Tibial nerve (tissue), 4 donors: ENCODE results near the gene SLC35F2. TPM values are rescaled to one million over a fixed set of nuclear protein-coding genes. Genes with fewer than 3 reads are reported as not detected.
"Not testable (repeated sequence)": the region's sequence is repeated elsewhere in the genome, so short reads cannot be mapped to it uniquely, and the experiment has no call there.

Source experiments
- DNase-seq, 2 donors: peaks; one replicate each; pipeline ENCODE4 v3.0.0-alpha.2; 2019; ENCODE audit warnings: low spot score in 2 of 2
- H3K27ac ChIP-seq, 4 donors: fragments of 200-600 bp; sonication (generic) in 3 of 4; one replicate each; pipeline ENCODE4 v1.5.1; 2017 to 2019; ENCODE audit warnings: mild to moderate bottlenecking in 1 of 4
- H3K27me3 ChIP-seq, 2 donors: fragments of 200-600 bp; sonication (generic) in 1 of 2; one replicate each; pipeline versions ENCODE4 v1.5.1 to v1.6.0; 2017 to 2019
- H3K36me3 ChIP-seq, 3 donors: fragments of 200-600 bp; sonication (generic); one replicate each; pipeline ENCODE4 v1.5.1; 2018 to 2019
- H3K4me1 ChIP-seq, 4 donors: fragments of 200-600 bp; sonication (generic) in 3 of 4; one replicate each; pipeline ENCODE4 v1.5.1; 2017 to 2019
- H3K4me3 ChIP-seq, 4 donors: fragments of 200-600 bp; sonication (generic) in 3 of 4; one replicate each; pipeline ENCODE4 v1.5.1; 2017 to 2019; ENCODE audit warnings: mild to moderate bottlenecking in 1 of 4, moderate library complexity in 1 of 4
- H3K9me3 ChIP-seq, 4 donors: fragments of 200-600 bp; sonication (generic) in 3 of 4; one replicate each; pipeline ENCODE4 v1.5.1; 2017 to 2019
- CTCF ChIP-seq, 5 experiments: fragments of 200-600 bp in 3 of 5; fragments of 450-650 bp in 2 of 5; sonication (generic) in 3 of 5; IDR thresholded peaks; one replicate each; pipeline ENCODE4 v1.5.1; 2016 to 2019; ENCODE audit warnings: antibody characterized with exemption in 5 of 5, mild to moderate bottlenecking in 3 of 5, moderate library complexity in 2 of 5
- EP300 ChIP-seq, 2 donors: sonication (generic); formaldehyde crosslinking; IDR thresholded peaks; one replicate each; pipeline ENCODE4 v1.6.1; 2017; ENCODE audit warnings: antibody characterized with exemption in 2 of 2, mild to moderate bottlenecking in 1 of 2
- POLR2A ChIP-seq, 2 donors: fragments of 450-650 bp; IDR thresholded peaks; one replicate each; pipeline ENCODE4 v1.6.1; 2017; ENCODE audit warnings: antibody characterized with exemption in 2 of 2, mild to moderate bottlenecking in 2 of 2, moderate library complexity in 2 of 2
- WGBS, 2 donors: methylation state at CpG; one replicate each; pipeline ENCODE4 v1.1.5; 2018; 5-methylcytosine and 5-hydroxymethylcytosine counted together
- total RNA-seq, 4 donors: library from RNA; depleted of rRNA; stranded (reverse); fragments of >200 nt; gene quantifications; one replicate each; pipeline ENCODE4 v1.1.0, GENCODE V29; 2016

Gene SLC35F2
- total RNA-seq, 4 donors from 2014 or later: 3.7 to 15.5 (median 5.6) TPM

- Histone ChIP-seq H3K27ac (peak overlapping the region in 3 of 4 donors; percentile 66 to 81 (median 66)), H3K36me3 (no peaks in the 10 kb centered on the region), H3K4me1 (peaks cover 0 to 19% (median 10%) of the 10 kb centered on the region in 4 donors), H3K27me3 (no peaks in the 10 kb centered on the region), H3K4me3 (no peak overlapping the region), H3K9me3 (no peaks in the 10 kb centered on the region)
- WGBS, 2 donors: 18 to 20% methylated on average over 2 of the region's 2 CpGs
- DNase-seq: peak in 1 of 2 donors; percentile 45
- TF ChIP-seq POLR2A (IDR thresholded peaks at IDR 0.05) (no peak), CTCF (IDR thresholded peaks at IDR 0.05) (no peak), EP300 (IDR thresholded peaks at IDR 0.05) (no peak)
Measured at GRCh38 chr11:107840129-107840484, 18.5 kb downstream of the SLC35F2 start.

- Histone ChIP-seq H3K4me3 (no peak overlapping the region), H3K36me3 (no peaks in the 10 kb centered on the region), H3K4me1 (peaks cover 0 to 19% (median 10%) of the 10 kb centered on the region in 4 donors), H3K27ac (no peak overlapping the region), H3K27me3 (no peaks in the 10 kb centered on the region), H3K9me3 (no peaks in the 10 kb centered on the region)
- no peak for DNase-seq
- TF ChIP-seq CTCF (IDR thresholded peaks at IDR 0.05): no peak
- TF ChIP-seq EP300 (IDR thresholded peaks at IDR 0.05): no peak
- TF ChIP-seq POLR2A (IDR thresholded peaks at IDR 0.05): no peak
- 68 to 72% methylated on average over 3 of the region's 3 CpGs for WGBS, 2 donors
Measured at GRCh38 chr11:107836851-107837250, 21.7 kb downstream of the SLC35F2 start.

- H3K36me3 ChIP-seq: no peaks in the 10 kb centered on the region
- H3K4me3 ChIP-seq: no peak overlapping the region
- H3K27me3 ChIP-seq: no peaks in the 10 kb centered on the region
- no peak overlapping the region for H3K27ac ChIP-seq
- no peaks in the 10 kb centered on the region for H3K9me3 ChIP-seq
- no peak for DNase-seq
- peaks cover 0 to 8% (median 5%) of the 10 kb centered on the region in 4 donors for H3K4me1 ChIP-seq
- no peak for TF ChIP-seq CTCF (IDR thresholded peaks at IDR 0.05)
- no peak for TF ChIP-seq EP300 (IDR thresholded peaks at IDR 0.05)
- no peak for TF ChIP-seq POLR2A (IDR thresholded peaks at IDR 0.05)
- 75 to 77% methylated on average over 6 of the region's 6 CpGs for WGBS, 2 donors
Measured at GRCh38 chr11:107834995-107835394, 23.6 kb downstream of the SLC35F2 start.

- not testable (repeated sequence) for H3K9me3 ChIP-seq, H3K36me3 ChIP-seq, H3K27me3 ChIP-seq, H3K4me3 ChIP-seq, DNase-seq, H3K27ac ChIP-seq, H3K4me1 ChIP-seq
- WGBS, 2 donors: 44 to 52% methylated on average over 6 of the region's 6 CpGs
Measured at GRCh38 chr11:107833926-107834325, 24.7 kb downstream of the SLC35F2 start.

- Histone ChIP-seq H3K4me1 (no peaks in the 10 kb centered on the region), H3K9me3 (no peaks in the 10 kb centered on the region), H3K27me3 (no peaks in the 10 kb centered on the region), H3K27ac (no peak overlapping the region), H3K36me3 (no peaks in the 10 kb centered on the region), H3K4me3 (no peak overlapping the region)
- 81 to 88% methylated on average over 5 of the region's 5 CpGs for WGBS, 2 donors
- no peak for DNase-seq
- TF ChIP-seq CTCF (IDR thresholded peaks at IDR 0.05) (no peak), EP300 (IDR thresholded peaks at IDR 0.05) (no peak), POLR2A (IDR thresholded peaks at IDR 0.05) (no peak)
Measured at GRCh38 chr11:107830915-107831540, 27.6 kb downstream of the SLC35F2 start.

GRCh38 chr11:107827041-107827440 is 31.5 kb downstream of the SLC35F2 start:
- DNase-seq: no peak
- Histone ChIP-seq H3K27ac (no peak overlapping the region), H3K36me3 (no peaks in the 10 kb centered on the region), H3K4me1 (no peaks in the 10 kb centered on the region), H3K9me3 (no peaks in the 10 kb centered on the region), H3K27me3 (no peaks in the 10 kb centered on the region), H3K4me3 (no peak overlapping the region)
- WGBS, 2 donors: 92 to 95% methylated on average over 3 of the region's 3 CpGs
- TF ChIP-seq CTCF (IDR thresholded peaks at IDR 0.05): no peak
- no peak for TF ChIP-seq EP300 (IDR thresholded peaks at IDR 0.05)
- TF ChIP-seq POLR2A (IDR thresholded peaks at IDR 0.05): no peak
